ENCODE results near the gene MED31.
"Not testable (repeated sequence)": the region's sequence is repeated elsewhere in the genome, so short reads cannot be mapped to it uniquely, and the experiment has no call there.

The MED31 gene

GRCh38 chr17:6655732-6656361 is 4.4 kb upstream of the MED31 start:
- DNase-seq (ENCODE audit: low spot score): not testable (repeated sequence)

GRCh38 chr17:6654841-6655731 is 3.7 kb upstream of the MED31 start:
- DNase-seq (ENCODE audit: low spot score): peak; percentile 39

GRCh38 chr17:6651919-6652452 is 581 bp upstream of the MED31 start:
- DNase-seq (ENCODE audit: low spot score): peak; percentile 58

GRCh38 chr17:6648181-6648580 is 3.2 kb downstream of the MED31 start:
- no peak for DNase-seq (ENCODE audit: low spot score)

GRCh38 chr17:6643451-6644125 is 7.8 kb downstream of the MED31 start:
- no peak for DNase-seq (ENCODE audit: low spot score)

- DNase-seq (ENCODE audit: low spot score): no peak
These were observed 8.8 kb downstream of the MED31 start for GRCh38 chr17:6642592-6642991.

GRCh38 chr17:6641247-6641863 is 10.1 kb downstream of the MED31 start:
- no peak for DNase-seq (ENCODE audit: low spot score)

- peak; percentile 90 for DNase-seq (ENCODE audit: low spot score)
These were observed 10.7 kb downstream of the MED31 start, which contains the start of the genes KIAA0753 and TXNDC17 for GRCh38 chr17:6640536-6641246. Gene KIAA0753 (minus strand): TSS chr17:6640711. CDS start chr17:6635103, 5,608 bp downstream. Gene TXNDC17 (plus strand): TSS chr17:6641060. CDS start chr17:6641083, 23 bp downstream.

- peak; percentile 41 for DNase-seq (ENCODE audit: low spot score)
These were observed 11.5 kb downstream of the MED31 start for GRCh38 chr17:6639586-6640535.

- no peak for DNase-seq (ENCODE audit: low spot score)
These were observed 12.3 kb downstream of the MED31 start for GRCh38 chr17:6639014-6639585.

- DNase-seq (ENCODE audit: low spot score): no peak
These were observed 13.1 kb downstream of the MED31 start for GRCh38 chr17:6638046-6638908.

GRCh38 chr17:6637458-6637840 is 14.0 kb downstream of the MED31 start:
- DNase-seq (ENCODE audit: low spot score): no peak

- DNase-seq (ENCODE audit: low spot score): no peak
These were observed 14.6 kb downstream of the MED31 start for GRCh38 chr17:6636616-6637457.

GRCh38 chr17:6636105-6636504 is 15.3 kb downstream of the MED31 start:
- no peak for DNase-seq (ENCODE audit: low spot score)

GRCh38 chr17:6633263-6633662 is 18.1 kb downstream of the MED31 start:
- no peak for DNase-seq (ENCODE audit: low spot score)

- no peak for DNase-seq (ENCODE audit: low spot score)
These were observed 18.9 kb downstream of the MED31 start for GRCh38 chr17:6632530-6632929.

GRCh38 chr17:6630390-6630789 is 21.0 kb downstream of the MED31 start:
- no peak for DNase-seq (ENCODE audit: low spot score)

All from SK-N-DZ (cell line).